DOHH2 (cell line): ENCODE data around the gene LYPD3.

Source experiments
- H3F3A ChIP-seq: fragments of 200-600 bp; sonication (generic), shearing (Covaris generic); 2 replicates; pipeline ENCODE4 v1.6.0; 2016; ENCODE audit warnings: antibody characterized with exemption, mild to moderate bottlenecking; ENCODE audit not compliant: control insufficient read depth, insufficient read depth
- H3K27ac ChIP-seq: fragments of 200-600 bp; sonication (generic); 2 replicates; pipeline ENCODE4 v1.5.1; 2014; ENCODE audit warnings: low read depth, mild to moderate bottlenecking, low read length, moderate library complexity
- H3K27me3 ChIP-seq: fragments of 200-600 bp; sonication (generic); 2 replicates; pipeline ENCODE4 v1.6.1; 2014; ENCODE audit warnings: mild to moderate bottlenecking, low read length, mixed read lengths; ENCODE audit not compliant: control insufficient read depth
- H3K36me3 ChIP-seq: fragments of 200-600 bp; sonication (generic); 2 replicates; pipeline ENCODE4 v1.6.1; 2014; ENCODE audit warnings: mild to moderate bottlenecking, low read length, moderate library complexity, mixed read lengths; ENCODE audit not compliant: control insufficient read depth
- H3K4me1 ChIP-seq: fragments of 200-600 bp; sonication (generic); 2 replicates; pipeline ENCODE4 v1.6.1; 2014; ENCODE audit warnings: mild to moderate bottlenecking, low read length, mixed read lengths; ENCODE audit not compliant: control insufficient read depth
- H3K4me2 ChIP-seq: fragments of 200-600 bp; sonication (generic); 2 replicates; pipeline ENCODE4 v1.6.0; 2014; ENCODE audit warnings: mild to moderate bottlenecking, low read length, moderate library complexity
- H3K4me3 ChIP-seq: fragments of 200-600 bp; sonication (generic); 2 replicates; pipeline ENCODE4 v1.5.1; 2014; ENCODE audit warnings: mild to moderate bottlenecking, low read length, mixed read lengths
- H3K79me2 ChIP-seq: fragments of 200-600 bp; sonication (generic); 2 replicates; pipeline ENCODE4 v1.6.1; 2014; ENCODE audit warnings: mild to moderate bottlenecking, low read length, mixed read lengths; ENCODE audit not compliant: control insufficient read depth
- H3K9me2 ChIP-seq: fragments of 200-600 bp; sonication (generic); replicated peaks from 2 replicates; pipeline ENCODE4 v1.6.1; 2014; ENCODE audit warnings: mild to moderate bottlenecking, low read length, mixed read lengths; ENCODE audit not compliant: control insufficient read depth
- H3K9me3 ChIP-seq: fragments of 200-600 bp; sonication (generic); 2 replicates; pipeline ENCODE4 v1.6.1; 2014; ENCODE audit warnings: antibody characterized with exemption, low read length, mixed read lengths; ENCODE audit not compliant: control insufficient read depth, insufficient read depth
- H4K20me1 ChIP-seq: fragments of 200-600 bp; sonication (generic); 2 replicates; pipeline ENCODE4 v1.6.0; 2014; ENCODE audit warnings: low read depth, mild to moderate bottlenecking, antibody characterized with exemption, low read length, moderate library complexity; ENCODE audit not compliant: control insufficient read depth, insufficient read depth
- CTCF ChIP-seq: fragments of 200-600 bp; sonication (generic); IDR thresholded peaks from one replicate; pipeline ENCODE4 v1.5.1; 2014; ENCODE audit warnings: antibody characterized with exemption, mild to moderate bottlenecking, low read depth, low read length; ENCODE audit not compliant: poor library complexity, severe bottlenecking
- EZH2phosphoT487 ChIP-seq: fragments of 200-600 bp; sonication (generic); IDR thresholded peaks from 2 replicates; pipeline ENCODE4 v1.6.1; 2017; ENCODE audit warnings: borderline replicate concordance, mild to moderate bottlenecking, antibody characterized with exemption, low read length, moderate library complexity, mixed read lengths

Gene LYPD3

GRCh38 chr19:43471091-43471490 is 5.7 kb upstream of the LYPD3 start:
- no peak overlapping the region for H3K27ac ChIP-seq
- no peaks in the 10 kb centered on the region for H3K9me2 ChIP-seq
- no peaks in the 10 kb centered on the region for H3F3A ChIP-seq
- H3K4me3 ChIP-seq: no peak overlapping the region
- H3K4me2 ChIP-seq: no peak overlapping the region
- H3K79me2 ChIP-seq: no peaks in the 10 kb centered on the region
- no peaks in the 10 kb centered on the region for H4K20me1 ChIP-seq
- H3K27me3 ChIP-seq: no peaks in the 10 kb centered on the region
- H3K4me1 ChIP-seq: no peaks in the 10 kb centered on the region
- TF ChIP-seq CTCF (no peak), EZH2phosphoT487 (no peak)
- H3K9me3 ChIP-seq: no peaks in the 10 kb centered on the region
- H3K36me3 ChIP-seq: no peaks in the 10 kb centered on the region

- Histone ChIP-seq H3K4me1 (no peaks in the 10 kb centered on the region), H4K20me1 (no peaks in the 10 kb centered on the region), H3K4me3 (no peak overlapping the region), H3K27ac (no peak overlapping the region), H3K9me3 (no peaks in the 10 kb centered on the region), H3K79me2 (no peaks in the 10 kb centered on the region), H3K4me2 (no peak overlapping the region), H3K27me3 (no peaks in the 10 kb centered on the region), H3K36me3 (no peaks in the 10 kb centered on the region), H3K9me2 (no peaks in the 10 kb centered on the region), H3F3A (no peaks in the 10 kb centered on the region)
- TF ChIP-seq CTCF: no peak
These were observed 4.9 kb upstream of the LYPD3 start for GRCh38 chr19:43470288-43470687.

- H3K27me3 ChIP-seq: no peaks in the 10 kb centered on the region
- H3K4me2 ChIP-seq: no peak overlapping the region
- TF ChIP-seq CTCF (no peak), EZH2phosphoT487 (no peak)
- no peaks in the 10 kb centered on the region for H3K79me2 ChIP-seq
- no peak overlapping the region for H3K27ac ChIP-seq
- no peak overlapping the region for H3K4me3 ChIP-seq
- H3K9me2 ChIP-seq: no peaks in the 10 kb centered on the region
- no peaks in the 10 kb centered on the region for H3K9me3 ChIP-seq
- no peaks in the 10 kb centered on the region for H3K36me3 ChIP-seq
- H3F3A ChIP-seq: no peaks in the 10 kb centered on the region
- no peaks in the 10 kb centered on the region for H4K20me1 ChIP-seq
- H3K4me1 ChIP-seq: peaks cover 2% of the 10 kb centered on the region
These were observed 3.7 kb upstream of the LYPD3 start for GRCh38 chr19:43469160-43469480.
